ENCODE results near the gene ELFN1. TPM values are rescaled to one million over a fixed set of nuclear protein-coding genes. Genes with fewer than 3 reads are reported as not detected.

Gene ELFN1
- total RNA-seq, 2 donors from 2014 or later, result 0.33 to 1.3 TPM

DNA sequence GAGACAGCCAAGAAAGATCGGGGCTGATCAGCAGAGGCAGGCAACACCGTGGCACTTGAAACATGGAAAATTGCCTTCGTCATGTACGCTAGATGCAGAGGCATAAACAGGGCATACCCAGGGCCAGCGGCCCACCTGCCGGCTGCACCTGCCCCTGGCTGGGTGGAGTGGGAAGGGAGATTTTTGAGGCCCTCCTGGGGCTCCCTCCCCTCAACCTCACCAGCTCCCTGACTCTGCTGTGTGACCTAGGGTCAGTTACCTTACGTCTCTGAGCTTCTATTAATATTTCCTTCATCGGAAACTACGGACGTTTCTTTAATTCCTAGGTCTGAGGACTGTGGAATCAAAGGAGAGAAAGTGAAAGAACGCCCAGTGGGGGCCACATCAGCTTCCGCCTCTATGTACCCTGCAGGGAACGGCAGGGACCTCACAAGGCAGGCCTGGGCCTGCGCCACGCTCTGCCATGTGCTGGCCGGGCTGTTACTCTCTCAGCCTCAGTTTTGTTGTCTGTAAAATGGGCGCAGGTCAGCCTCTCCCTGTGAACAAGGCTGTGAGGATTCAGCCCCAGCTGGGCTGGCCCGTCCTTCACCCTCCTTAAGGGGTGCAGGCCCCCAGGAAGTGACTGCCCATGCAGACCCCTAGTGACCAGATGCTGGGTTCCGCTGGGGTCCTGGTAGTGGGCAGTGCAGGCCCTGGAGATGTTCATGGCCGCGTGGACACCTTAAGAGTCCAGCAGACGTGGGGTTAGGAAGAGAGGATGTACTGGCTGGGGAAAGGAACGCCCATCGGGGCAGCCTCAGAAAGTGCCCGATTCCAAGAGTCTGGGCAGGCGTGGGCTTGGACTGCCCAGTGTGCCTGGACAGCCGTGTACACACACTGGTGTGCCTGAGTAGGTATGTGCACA lies 22.7 kb downstream of the ELFN1 start:
- no peak overlapping the region for H3K4me3 ChIP-seq
- ATAC-seq (no peak), DNase-seq (peak in 2 of 4 donors; percentile 4 to 5)
- intact Hi-C loops (cut with DNase I), result no loop called here
- H3K27ac ChIP-seq, result no peak overlapping the region
- peaks cover 15% of the 10 kb centered on the region for H3K4me1 ChIP-seq
- H3K36me3 ChIP-seq (replicated peaks in 1 of 2; ENCODE audit: insufficient read depth in 1 of 2, low read depth in 2 of 2), result no peaks in the 10 kb centered on the region
- 86 to 88% methylated on average over 23 to 27 of the region's 27 CpGs for WGBS, 2 donors
- H3K9me3 ChIP-seq, result no peaks in the 10 kb centered on the region
- TF ChIP-seq, protein P1, sequence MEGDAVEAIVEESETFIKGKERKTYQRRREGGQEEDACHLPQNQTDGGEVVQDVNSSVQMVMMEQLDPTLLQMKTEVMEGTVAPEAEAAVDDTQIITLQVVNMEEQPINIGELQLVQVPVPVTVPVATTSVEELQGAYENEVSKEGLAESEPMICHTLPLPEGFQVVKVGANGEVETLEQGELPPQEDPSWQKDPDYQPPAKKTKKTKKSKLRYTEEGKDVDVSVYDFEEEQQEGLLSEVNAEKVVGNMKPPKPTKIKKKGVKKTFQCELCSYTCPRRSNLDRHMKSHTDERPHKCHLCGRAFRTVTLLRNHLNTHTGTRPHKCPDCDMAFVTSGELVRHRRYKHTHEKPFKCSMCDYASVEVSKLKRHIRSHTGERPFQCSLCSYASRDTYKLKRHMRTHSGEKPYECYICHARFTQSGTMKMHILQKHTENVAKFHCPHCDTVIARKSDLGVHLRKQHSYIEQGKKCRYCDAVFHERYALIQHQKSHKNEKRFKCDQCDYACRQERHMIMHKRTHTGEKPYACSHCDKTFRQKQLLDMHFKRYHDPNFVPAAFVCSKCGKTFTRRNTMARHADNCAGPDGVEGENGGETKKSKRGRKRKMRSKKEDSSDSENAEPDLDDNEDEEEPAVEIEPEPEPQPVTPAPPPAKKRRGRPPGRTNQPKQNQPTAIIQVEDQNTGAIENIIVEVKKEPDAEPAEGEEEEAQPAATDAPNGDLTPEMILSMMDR (IDR thresholded peaks at IDR 0.05), result no peak
- TF ChIP-seq POLR2A (IDR thresholded peaks at IDR 0.05), result no peak
- no peaks in the 10 kb centered on the region for H3K27me3 ChIP-seq

DNA sequence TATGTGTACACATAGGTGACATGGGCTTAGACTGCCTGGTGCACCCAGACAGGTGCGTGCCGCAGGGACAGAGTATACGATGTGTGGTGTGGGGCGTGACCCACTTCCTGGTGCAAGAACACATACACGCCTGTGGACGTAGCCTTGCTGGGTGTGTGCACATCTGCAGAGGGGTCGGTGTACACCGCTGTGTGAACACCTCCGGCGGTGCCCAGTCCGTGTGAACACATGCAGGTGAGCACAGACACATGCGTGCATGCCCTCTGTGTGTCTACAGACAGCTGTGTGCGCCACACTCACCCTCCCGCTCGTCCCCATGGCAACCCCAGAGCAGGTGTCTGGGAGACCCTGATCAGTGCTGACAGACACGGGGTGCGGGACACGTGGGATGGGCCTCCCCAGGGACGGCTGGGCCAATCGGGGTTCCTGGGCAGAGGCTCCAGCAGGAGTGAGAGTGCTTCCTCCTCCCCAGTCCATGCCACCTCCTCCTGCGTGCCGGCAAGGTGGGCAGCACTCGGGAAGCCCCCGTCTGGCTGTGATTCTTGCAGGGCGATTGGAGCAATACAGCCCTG lies 23.4 kb downstream of the ELFN1 start:
- TF ChIP-seq, protein P1 (IDR thresholded peaks at IDR 0.05), result no peak
- no peak for TF ChIP-seq POLR2A (IDR thresholded peaks at IDR 0.05)
- ATAC-seq, result no peak
- no peaks in the 10 kb centered on the region for H3K36me3 ChIP-seq (replicated peaks in 1 of 2; ENCODE audit: insufficient read depth in 1 of 2, low read depth in 2 of 2)
- H3K27me3 ChIP-seq, result no peaks in the 10 kb centered on the region
- H3K9me3 ChIP-seq, result no peaks in the 10 kb centered on the region
- H3K27ac ChIP-seq, result no peak overlapping the region
- intact Hi-C loops (cut with DNase I), result no loop called here
- WGBS, 2 donors, result 48% methylated on average over 25 of the region's 25 CpGs; no CpG with 5 or more reads in 1 of the 2 donors
- DNase-seq, result peak in 3 of 4 donors; percentile 9 to 32 (median 16)
- H3K4me1 ChIP-seq, result peaks cover 15% of the 10 kb centered on the region
- no peak overlapping the region for H3K4me3 ChIP-seq

DNA sequence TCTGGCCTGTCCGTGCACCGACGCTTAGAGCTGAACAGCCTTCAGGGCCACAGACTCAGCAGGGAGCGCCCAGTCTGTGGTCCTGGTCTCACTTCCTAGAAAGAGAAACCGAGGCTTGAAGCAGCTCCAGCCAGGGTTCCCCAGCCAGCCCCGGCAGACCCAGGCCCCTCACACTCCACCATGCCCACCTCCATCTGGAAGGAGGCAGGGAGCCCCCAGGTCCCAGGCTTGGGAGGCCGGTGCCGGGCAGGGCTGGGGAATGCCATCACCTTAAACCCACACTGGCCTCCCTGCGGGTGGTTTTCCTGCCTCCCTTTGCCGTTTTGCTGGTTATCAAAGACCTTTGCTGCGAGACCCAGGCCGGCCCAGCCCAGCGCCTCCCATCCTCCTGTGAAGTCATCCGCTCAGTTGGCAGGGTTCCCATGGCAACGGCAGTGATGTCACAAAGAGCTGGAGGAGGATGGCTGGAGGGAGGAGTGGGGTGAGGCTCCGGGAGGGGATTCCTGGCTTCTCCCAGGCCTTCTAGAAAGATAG lies 24.0 kb downstream of the ELFN1 start:
- no peaks in the 10 kb centered on the region for H3K27me3 ChIP-seq
- H3K36me3 ChIP-seq (replicated peaks in 1 of 2; ENCODE audit: insufficient read depth in 1 of 2, low read depth in 2 of 2), result no peaks in the 10 kb centered on the region
- H3K9me3 ChIP-seq, result no peaks in the 10 kb centered on the region
- WGBS, 2 donors, result 62 to 77% methylated on average over 6 to 16 of the region's 16 CpGs
- intact Hi-C loops (cut with DNase I), result no loop called here
- ATAC-seq (no peak), DNase-seq (peak in 3 of 4 donors; percentile 7 to 22 (median 9))
- H3K4me3 ChIP-seq, result no peak overlapping the region
- TF ChIP-seq POLR2A (IDR thresholded peaks at IDR 0.05), result no peak
- TF ChIP-seq, protein P1 (IDR thresholded peaks at IDR 0.05), result no peak
- no peak overlapping the region for H3K27ac ChIP-seq
- H3K4me1 ChIP-seq, result peaks cover 15% of the 10 kb centered on the region

DNA sequence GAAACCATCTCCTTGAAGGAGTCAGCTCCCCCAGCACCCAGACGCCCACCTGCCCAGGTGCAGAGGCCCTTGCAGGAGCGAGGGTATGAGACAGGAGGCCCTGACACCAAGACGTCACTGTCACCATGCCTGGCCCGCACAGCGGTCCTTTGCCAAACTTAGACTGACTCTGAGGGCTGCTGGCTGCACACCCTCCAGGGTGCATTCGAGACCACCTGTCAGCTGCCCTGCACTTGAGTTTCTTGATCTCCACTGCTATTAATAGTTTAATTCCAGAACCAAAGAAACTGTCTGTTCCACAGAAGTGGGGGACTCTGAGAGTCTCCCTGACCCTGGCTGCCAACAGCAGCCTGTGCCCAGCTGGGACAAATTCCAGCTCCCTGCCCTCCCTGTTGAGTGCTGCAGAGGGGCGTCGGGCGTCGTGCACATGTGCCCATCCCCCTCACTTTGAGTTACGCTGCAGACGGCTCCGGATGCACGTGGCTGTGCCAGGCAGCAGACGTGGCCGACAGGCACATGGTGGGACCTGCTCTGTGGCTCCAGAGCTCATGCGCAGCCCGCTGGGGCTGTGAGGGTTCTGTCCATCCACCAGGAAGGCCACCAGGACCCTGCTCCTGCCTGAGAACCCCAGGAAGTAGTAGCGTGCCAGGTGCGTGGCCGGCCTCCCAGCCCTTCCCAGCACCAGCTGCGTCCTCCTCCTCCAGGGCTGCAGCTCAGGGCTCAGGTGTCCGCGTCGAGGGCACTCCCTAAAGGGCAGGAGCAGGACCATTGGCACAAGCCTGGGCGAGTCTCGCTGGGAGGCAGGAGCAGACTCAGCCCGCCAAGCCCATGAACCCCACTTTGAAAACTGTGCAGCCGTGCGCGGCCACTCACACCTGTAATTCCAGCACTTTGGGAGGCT lies 24.8 kb downstream of the ELFN1 start:
- no peak overlapping the region for H3K27ac ChIP-seq
- no peaks in the 10 kb centered on the region for H3K36me3 ChIP-seq (replicated peaks in 1 of 2; ENCODE audit: insufficient read depth in 1 of 2, low read depth in 2 of 2)
- DNase-seq (peak in 2 of 4 donors; percentile 3 to 5), ATAC-seq (no peak)
- no peaks in the 10 kb centered on the region for H3K27me3 ChIP-seq
- 78 to 80% methylated on average over 9 to 28 of the region's 31 CpGs for WGBS, 2 donors
- intact Hi-C loops (cut with DNase I), result no loop called here
- H3K4me1 ChIP-seq, result peaks cover 15% of the 10 kb centered on the region
- H3K4me3 ChIP-seq, result no peak overlapping the region
- no peaks in the 10 kb centered on the region for H3K9me3 ChIP-seq
- TF ChIP-seq, protein P1 (IDR thresholded peaks at IDR 0.05), result no peak
- TF ChIP-seq POLR2A (IDR thresholded peaks at IDR 0.05), result no peak

Data from body of pancreas (tissue), 4 donors.